GM21367 (cell line): Measurements from ENCODE around the gene KRT86.
"Not testable (repeated sequence)": the region's sequence is repeated elsewhere in the genome, so short reads cannot be mapped to it uniquely, and the experiment has no call there.

Source experiments
- ATAC-seq: cut with Tn5 transposase; IDR thresholded peaks from one replicate; pipeline ENCODE4 v1.9.1; 2021; ENCODE audit not compliant: unreplicated experiment

The KRT86 gene

GRCh38 chr12:52290483-52291134, 16.2 kb downstream of the KRT86 start:
- ATAC-seq, result not testable (repeated sequence)

- no peak for ATAC-seq
Measured at GRCh38 chr12:52291267-52291935, 17.0 kb downstream of the KRT86 start, which contains the start of gene KRT81. Gene KRT81 (minus strand): TSS chr12:52291534. CDS start chr12:52291465, 69 bp downstream.

- ATAC-seq, result no peak
Measured at GRCh38 chr12:52293926-52294325, 19.5 kb downstream of the KRT86 start.

DNA sequence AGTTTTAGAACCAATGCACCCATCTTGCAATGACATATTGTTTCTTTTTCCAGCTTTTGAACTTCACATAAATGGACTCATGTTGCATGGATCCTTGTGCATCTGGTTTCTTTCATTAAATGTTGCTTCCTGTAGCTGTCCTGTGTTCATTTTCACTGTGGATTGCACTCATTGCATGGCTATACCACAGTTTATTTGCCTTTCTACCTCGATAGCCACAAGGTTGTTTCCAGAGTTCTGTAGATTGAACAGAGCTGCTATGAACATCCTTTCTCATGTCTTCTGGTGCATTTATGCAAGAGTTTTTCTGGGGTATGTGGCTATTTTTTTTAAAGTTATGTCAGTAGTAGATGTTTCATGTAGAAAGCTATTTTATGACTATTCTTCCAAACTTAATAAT, 20.4 kb downstream of the KRT86 start:
- ATAC-seq, result no peak

DNA sequence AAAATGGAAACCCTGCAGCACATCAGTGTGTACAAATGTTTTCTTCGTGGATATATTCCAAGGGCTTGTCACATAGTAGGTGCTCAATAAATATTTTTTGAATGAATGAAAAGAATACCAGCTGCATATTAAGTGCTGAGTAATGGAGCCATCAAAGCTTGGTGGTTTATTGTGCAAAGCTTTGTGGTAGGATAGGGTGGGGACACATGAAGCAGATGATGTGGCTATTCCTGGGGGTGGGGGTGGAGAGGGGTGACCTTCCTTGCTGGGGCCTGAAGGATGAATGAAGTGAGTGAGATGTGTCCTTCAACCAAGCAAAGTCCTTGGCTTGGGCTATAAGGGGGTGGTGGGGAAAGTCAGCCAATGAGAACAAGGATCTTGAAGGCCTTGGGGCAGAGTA, 21.2 kb downstream of the KRT86 start:
- no peak for ATAC-seq

DNA sequence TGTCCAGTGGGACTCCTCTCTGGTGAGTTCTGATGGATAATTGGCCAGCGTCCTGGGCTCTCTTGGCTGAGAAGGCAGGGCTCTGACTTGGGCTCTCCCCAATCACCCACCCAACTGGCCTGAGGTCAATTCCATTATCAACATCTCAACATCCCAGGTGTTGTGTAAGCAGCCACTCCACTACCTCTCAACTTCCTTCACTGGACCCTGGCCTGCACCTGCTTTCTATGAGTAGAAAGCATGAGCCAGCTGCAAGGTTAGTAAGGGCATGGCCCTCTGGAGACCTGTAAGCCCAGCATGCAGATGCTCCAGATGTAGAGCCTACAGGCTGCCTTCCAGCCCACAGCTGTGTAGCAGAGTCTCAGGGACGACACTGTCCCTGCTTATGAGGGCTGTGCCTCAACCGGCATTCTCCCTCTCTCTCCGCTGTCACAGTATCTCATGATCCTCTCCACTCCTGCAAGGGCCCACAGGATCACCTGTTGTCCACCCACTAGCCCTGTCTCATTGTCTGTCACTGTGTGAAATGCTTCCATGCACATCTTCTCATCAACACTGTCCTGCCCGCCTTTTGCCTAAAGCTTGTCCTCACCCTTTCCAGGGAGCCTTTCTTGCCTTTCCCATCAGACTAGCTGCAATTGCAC, 22.2 kb downstream of the KRT86 start:
- ATAC-seq, result no peak

GRCh38 chr12:52298677-52299190, 24.3 kb downstream of the KRT86 start:
- no peak for ATAC-seq

GRCh38 chr12:52300796-52301691, 26.6 kb downstream of the KRT86 start:
- no peak for ATAC-seq

DNA sequence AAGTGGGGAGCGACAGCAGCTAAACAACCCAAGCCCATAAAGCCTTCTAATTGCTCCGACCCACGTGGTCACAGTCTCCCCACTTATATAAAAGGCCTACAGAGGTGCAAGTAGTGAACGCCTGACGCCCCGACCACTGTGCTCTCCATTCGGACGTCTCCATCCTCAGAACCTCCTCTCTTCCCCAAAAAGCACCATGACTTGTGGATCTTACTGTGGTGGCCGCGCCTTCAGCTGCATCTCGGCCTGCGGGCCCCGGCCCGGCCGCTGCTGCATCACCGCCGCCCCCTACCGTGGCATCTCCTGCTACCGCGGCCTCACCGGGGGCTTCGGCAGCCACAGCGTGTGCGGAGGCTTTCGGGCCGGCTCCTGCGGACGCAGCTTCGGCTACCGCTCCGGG, 27.3 kb downstream of the KRT86 start:
- not testable (repeated sequence) for ATAC-seq

DNA sequence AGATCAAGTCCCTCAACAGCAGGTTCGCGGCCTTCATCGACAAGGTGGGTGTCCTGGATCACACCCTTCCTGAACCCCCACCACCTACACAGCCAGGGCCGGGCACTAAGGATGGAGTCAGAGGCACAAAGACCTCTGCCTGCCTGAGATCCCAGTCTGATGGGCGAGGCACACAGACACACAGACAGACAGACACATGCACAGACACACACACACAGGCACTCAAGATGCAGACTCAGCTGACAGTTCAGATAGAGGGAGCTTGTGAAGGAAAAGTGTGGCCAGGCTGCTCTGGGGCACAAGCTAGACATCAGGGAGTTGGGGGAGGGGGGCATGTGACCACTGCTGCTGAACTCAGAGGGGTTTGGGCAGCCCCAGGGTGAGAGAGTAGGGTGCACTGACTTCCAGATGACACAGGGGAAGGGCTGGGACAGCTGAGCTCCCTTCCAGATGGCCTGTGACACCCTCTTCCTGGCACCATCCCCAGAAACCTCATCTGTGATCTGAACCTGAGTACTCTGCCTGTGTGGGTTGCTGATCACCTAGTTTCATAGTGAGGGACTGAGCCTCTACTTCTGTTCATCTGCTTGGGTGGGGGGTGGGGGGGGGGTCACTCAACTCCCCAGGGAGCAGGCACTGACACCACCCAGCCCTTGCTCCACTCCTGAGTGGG, 27.9 kb downstream of the KRT86 start:
- ATAC-seq, result not testable (repeated sequence)

- peak; percentile 82 for ATAC-seq
Measured at GRCh38 chr12:52304941-52305411, 30.5 kb downstream of the KRT86 start.

DNA sequence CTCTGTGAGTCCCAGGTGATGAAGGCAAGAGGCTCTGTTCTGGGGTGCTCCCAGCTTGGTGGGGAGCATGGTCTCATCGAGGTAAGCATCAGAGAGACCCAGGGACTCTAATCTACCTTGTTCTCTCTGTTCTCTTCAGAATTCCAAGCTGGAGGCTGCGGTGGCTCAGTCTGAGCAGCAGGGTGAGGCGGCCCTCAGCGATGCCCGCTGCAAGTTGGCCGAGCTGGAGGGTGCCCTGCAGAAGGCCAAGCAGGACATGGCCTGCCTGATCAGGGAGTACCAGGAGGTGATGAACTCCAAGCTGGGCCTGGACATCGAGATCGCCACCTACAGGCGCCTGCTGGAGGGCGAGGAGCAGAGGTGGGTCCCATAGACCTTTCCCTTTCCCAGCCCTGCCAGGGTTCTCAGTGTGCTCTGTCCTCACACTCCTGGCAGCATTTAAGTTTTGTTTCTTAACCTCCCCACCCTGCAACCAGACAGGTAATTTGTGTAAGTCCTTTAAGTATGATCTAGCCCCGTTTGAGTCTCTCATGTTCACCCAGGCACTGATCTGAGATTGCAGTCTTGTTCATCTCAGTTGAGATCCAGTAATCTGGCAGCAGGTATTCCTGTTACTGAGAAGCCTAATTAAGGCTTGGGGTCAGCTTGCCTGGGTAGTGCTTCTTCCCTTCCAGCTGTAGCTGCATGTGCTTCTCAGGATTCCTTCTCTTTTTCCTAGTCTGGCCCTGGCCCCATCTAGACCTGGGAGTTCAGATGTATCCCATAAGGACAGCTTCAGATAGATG, 31.7 kb downstream of the KRT86 start:
- ATAC-seq, result no peak

DNA sequence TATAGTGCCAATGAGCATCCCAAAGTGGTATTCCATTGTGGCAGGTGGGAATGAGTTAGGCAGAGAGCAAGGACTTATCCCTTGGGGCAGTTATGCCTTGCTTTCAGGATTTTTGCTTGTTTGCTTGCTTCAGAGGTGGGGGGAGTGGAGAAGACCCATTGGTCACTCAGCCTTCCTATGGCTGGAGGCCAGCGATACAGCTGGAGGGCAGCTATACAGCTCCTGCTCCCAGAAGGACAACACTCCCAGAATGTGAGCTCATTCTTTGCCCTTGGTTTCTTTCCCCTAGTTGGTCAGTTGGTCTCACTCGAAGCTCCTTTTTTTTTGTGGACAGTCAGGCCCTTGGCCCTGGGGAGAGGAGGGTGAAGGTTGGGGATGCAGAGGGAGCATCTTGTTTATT, 32.3 kb downstream of the KRT86 start:
- no peak for ATAC-seq

GRCh38 chr12:52307836-52308805, 33.7 kb downstream of the KRT86 start:
- ATAC-seq, result no peak

DNA sequence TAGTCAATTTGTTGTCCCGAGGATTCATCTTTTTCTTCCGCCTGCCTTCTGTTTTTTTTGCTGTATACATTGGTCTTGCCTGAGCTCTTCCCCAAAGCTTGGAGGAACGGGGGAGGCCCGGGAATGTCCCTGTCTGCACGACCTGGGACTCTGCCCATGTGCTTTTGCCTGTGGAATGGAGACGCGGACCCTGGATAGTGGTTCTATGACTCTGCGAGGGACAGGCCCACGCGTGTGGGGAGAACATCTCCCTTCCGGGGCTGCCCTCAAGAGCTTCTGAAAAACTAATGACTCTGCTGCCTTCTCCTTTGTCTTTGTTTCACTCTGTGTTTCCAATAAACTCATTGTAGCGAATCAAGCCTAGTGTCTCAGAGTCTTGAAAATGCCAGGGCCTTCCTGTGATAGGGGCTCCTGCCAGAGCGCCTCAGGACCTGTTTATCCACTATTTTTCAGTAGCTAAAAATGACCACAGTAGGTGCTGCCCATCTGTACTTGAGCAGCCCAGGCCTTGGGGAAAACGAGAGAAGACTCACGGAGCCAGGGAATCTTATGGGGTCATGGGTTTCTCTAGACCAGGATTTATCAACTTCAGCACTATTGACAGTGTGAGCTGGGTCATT, 34.5 kb downstream of the KRT86 start:
- ATAC-seq, result no peak

GRCh38 chr12:52310622-52311284, 36.3 kb downstream of the KRT86 start:
- ATAC-seq, result no peak

DNA sequence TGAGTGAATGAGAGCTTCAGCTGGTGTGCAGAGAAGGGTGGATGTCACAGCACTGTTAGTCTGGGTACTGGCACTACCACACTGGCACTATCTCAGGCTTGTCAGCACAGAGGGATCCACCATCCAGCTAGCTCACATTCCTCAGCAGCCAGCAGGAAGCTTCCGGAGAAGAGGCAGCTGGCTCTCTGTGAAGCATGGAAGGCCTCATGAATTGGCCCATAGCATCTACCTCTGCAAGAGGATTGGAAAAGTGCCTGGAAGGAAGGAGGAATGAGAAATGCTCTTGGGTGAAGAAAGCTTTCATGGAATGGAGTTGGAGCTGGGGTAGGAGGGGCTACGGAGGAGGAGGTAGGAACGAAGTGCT, 36.8 kb downstream of the KRT86 start:
- ATAC-seq, result no peak
